KOPT-K1 (cell line): Measurements from ENCODE around the gene MAPK8.

Experiments used
- H3K27ac ChIP-seq: fragments of 200-600 bp; sonication (generic); 2 replicates; pipeline ENCODE4 v1.5.1; 2016; ENCODE audit warnings: antibody characterized with exemption, mild to moderate bottlenecking, low read depth, low read length; ENCODE audit not compliant: poor library complexity, severe bottlenecking
- H3K36me3 ChIP-seq: fragments of 200-600 bp; sonication (generic); 2 replicates; pipeline ENCODE4 v1.5.1; 2017; ENCODE audit warnings: antibody characterized with exemption, mild to moderate bottlenecking, low read length, moderate library complexity; ENCODE audit not compliant: insufficient read depth
- H3K9me3 ChIP-seq: fragments of 200-600 bp; sonication (generic); 2 replicates; pipeline ENCODE4 v1.5.1; 2017; ENCODE audit warnings: antibody characterized with exemption, low read length, mild to moderate bottlenecking; ENCODE audit not compliant: insufficient read depth, poor library complexity, severe bottlenecking

The MAPK8 gene

GRCh38 chr10:48477616-48478015 lies 171.1 kb downstream of the MAPK8 start:
- Histone ChIP-seq H3K27ac (no peak overlapping the region), H3K36me3 (no peaks in the 10 kb centered on the region), H3K9me3 (no peaks in the 10 kb centered on the region)

- H3K27ac ChIP-seq, result no peak overlapping the region
- H3K9me3 ChIP-seq, result no peaks in the 10 kb centered on the region
These were observed 172.0 kb downstream of the MAPK8 start for GRCh38 chr10:48478469-48478868.

GRCh38 chr10:48478980-48479811 lies 172.7 kb downstream of the MAPK8 start:
- Histone ChIP-seq H3K36me3 (no peaks in the 10 kb centered on the region), H3K27ac (no peak overlapping the region), H3K9me3 (no peaks in the 10 kb centered on the region)

More at GRCh38 chr10:48478469-48478868, 172.0 kb downstream of the MAPK8 start:
- H3K36me3 ChIP-seq, result no peaks in the 10 kb centered on the region

GRCh38 chr10:48480397-48481374 lies 174.2 kb downstream of the MAPK8 start:
- no peaks in the 10 kb centered on the region for H3K36me3 ChIP-seq
- H3K27ac ChIP-seq, result no peak overlapping the region
- no peaks in the 10 kb centered on the region for H3K9me3 ChIP-seq

GRCh38 chr10:48481385-48481784 lies 174.9 kb downstream of the MAPK8 start:
- H3K9me3 ChIP-seq, result no peaks in the 10 kb centered on the region
- no peaks in the 10 kb centered on the region for H3K36me3 ChIP-seq
- no peak overlapping the region for H3K27ac ChIP-seq

GRCh38 chr10:48482207-48482606 lies 175.7 kb downstream of the MAPK8 start:
- Histone ChIP-seq H3K9me3 (no peaks in the 10 kb centered on the region), H3K27ac (no peak overlapping the region), H3K36me3 (no peaks in the 10 kb centered on the region)

GRCh38 chr10:48484911-48485310 lies 178.4 kb downstream of the MAPK8 start:
- no peak overlapping the region for H3K27ac ChIP-seq
- H3K9me3 ChIP-seq, result no peaks in the 10 kb centered on the region
- H3K36me3 ChIP-seq, result no peaks in the 10 kb centered on the region

GRCh38 chr10:48485711-48486110 lies 179.2 kb downstream of the MAPK8 start:
- H3K36me3 ChIP-seq, result no peaks in the 10 kb centered on the region
- no peaks in the 10 kb centered on the region for H3K9me3 ChIP-seq
- no peak overlapping the region for H3K27ac ChIP-seq

- no peak overlapping the region for H3K27ac ChIP-seq
- no peaks in the 10 kb centered on the region for H3K36me3 ChIP-seq
- H3K9me3 ChIP-seq, result no peaks in the 10 kb centered on the region
These were observed 180.8 kb downstream of the MAPK8 start for GRCh38 chr10:48487244-48487643.
